ENCODE results near the gene RTL1. TPM values are rescaled to one million over a fixed set of nuclear protein-coding genes. Genes with fewer than 3 reads are reported as not detected.
A peak's percentile ranks its signal among the peaks of the same experiment; 100 is the strongest.

The RTL1 gene
- total RNA-seq, 1 donor from 2014 or later = not detected

DNA sequence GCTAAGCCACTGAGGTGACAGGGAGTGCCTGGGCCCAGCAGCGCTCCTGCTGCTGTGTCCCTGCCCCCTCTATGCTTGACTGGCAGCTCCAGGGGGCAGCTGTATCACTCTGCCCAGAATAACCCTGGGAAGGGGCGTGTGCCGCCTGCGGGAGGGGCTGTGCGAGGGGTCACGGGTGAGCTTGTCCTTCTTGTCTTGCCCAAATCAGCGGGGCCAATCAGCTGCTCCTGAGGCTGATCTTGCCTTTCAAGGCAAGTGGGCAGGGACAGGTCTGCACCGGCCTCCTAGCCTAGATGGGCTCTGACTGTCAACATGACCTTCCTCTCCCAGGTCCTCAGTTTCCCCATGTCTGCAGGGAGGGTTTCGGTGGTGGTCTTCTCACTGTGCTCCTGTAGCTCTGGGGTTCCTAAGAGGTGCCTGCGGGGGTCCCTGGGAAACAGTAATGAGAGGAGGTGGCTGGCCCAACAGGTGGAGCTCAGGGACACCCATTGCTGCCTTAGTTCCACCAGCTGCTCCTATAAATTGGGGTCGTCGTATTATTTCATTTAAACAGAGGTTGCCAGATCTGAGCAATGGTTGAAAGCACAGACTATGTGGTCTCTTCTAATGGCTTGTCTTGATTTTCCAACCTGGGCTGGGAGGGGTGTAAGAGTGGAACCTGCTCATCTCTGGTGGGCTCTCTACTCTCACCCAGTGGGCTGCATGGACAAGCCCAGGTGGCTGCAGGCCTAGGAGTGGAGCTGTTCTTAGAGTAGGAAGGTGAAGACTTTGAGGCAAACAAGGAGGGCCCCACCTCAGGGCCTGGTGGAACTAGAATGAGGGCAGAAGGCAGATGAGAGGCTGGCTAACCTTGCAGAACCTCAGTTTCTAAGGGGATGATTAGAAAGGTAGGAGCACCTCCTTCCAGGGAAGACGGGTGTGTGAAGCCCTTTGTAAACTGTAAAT lies 11.7 kb downstream of the RTL1 start:
- H3K27ac Mint-ChIP-seq (ENCODE audit: unreplicated experiment) = no peak overlapping the region
- TF ChIP-seq, protein P1, sequence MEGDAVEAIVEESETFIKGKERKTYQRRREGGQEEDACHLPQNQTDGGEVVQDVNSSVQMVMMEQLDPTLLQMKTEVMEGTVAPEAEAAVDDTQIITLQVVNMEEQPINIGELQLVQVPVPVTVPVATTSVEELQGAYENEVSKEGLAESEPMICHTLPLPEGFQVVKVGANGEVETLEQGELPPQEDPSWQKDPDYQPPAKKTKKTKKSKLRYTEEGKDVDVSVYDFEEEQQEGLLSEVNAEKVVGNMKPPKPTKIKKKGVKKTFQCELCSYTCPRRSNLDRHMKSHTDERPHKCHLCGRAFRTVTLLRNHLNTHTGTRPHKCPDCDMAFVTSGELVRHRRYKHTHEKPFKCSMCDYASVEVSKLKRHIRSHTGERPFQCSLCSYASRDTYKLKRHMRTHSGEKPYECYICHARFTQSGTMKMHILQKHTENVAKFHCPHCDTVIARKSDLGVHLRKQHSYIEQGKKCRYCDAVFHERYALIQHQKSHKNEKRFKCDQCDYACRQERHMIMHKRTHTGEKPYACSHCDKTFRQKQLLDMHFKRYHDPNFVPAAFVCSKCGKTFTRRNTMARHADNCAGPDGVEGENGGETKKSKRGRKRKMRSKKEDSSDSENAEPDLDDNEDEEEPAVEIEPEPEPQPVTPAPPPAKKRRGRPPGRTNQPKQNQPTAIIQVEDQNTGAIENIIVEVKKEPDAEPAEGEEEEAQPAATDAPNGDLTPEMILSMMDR (IDR thresholded peaks at IDR 0.05; ENCODE audit: partially characterized antibody, unreplicated experiment) = no peak
- no peaks in the 10 kb centered on the region for H3K36me3 Mint-ChIP-seq (ENCODE audit: unreplicated experiment)
- DNase-seq = peak; percentile 5
- H3K4me1 Mint-ChIP-seq (ENCODE audit: low read depth, unreplicated experiment) = no peaks in the 10 kb centered on the region
- H3K4me3 Mint-ChIP-seq (ENCODE audit: unreplicated experiment) = no peak overlapping the region
- H3K27me3 Mint-ChIP-seq (ENCODE audit: unreplicated experiment) = peaks cover 2% of the 10 kb centered on the region
- no peaks in the 10 kb centered on the region for H3K9me3 Mint-ChIP-seq (ENCODE audit: unreplicated experiment)

DNA sequence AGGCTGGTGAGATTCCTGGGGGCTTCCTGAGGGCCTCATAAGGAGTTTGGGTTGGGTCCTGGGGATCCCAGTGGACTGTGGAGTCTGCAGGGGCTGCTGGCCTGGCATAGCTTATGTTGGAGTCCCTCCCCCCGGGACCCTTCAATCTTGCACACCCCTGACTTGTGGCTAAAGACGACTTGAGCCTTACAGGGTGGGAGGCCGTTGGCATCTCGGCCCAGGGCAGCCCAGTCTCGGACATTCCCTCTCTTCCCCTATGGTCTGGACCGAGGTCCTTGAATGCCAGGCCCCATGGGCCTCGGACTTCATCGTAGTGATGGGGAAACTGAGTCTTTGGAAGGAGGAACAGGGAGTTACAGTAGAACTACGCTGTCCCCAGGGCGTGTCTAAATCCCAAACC lies 12.5 kb downstream of the RTL1 start:
- Mint-ChIP-seq H3K4me3 (ENCODE audit: unreplicated experiment) (no peak overlapping the region), H3K36me3 (ENCODE audit: unreplicated experiment) (no peaks in the 10 kb centered on the region), H3K27ac (ENCODE audit: unreplicated experiment) (no peak overlapping the region), H3K27me3 (ENCODE audit: unreplicated experiment) (peaks cover 2% of the 10 kb centered on the region), H3K4me1 (ENCODE audit: low read depth, unreplicated experiment) (no peaks in the 10 kb centered on the region), H3K9me3 (ENCODE audit: unreplicated experiment) (no peaks in the 10 kb centered on the region)
- peak; percentile 6 for DNase-seq
- TF ChIP-seq, protein P1 (IDR thresholded peaks at IDR 0.05; ENCODE audit: partially characterized antibody, unreplicated experiment) = no peak

DNA sequence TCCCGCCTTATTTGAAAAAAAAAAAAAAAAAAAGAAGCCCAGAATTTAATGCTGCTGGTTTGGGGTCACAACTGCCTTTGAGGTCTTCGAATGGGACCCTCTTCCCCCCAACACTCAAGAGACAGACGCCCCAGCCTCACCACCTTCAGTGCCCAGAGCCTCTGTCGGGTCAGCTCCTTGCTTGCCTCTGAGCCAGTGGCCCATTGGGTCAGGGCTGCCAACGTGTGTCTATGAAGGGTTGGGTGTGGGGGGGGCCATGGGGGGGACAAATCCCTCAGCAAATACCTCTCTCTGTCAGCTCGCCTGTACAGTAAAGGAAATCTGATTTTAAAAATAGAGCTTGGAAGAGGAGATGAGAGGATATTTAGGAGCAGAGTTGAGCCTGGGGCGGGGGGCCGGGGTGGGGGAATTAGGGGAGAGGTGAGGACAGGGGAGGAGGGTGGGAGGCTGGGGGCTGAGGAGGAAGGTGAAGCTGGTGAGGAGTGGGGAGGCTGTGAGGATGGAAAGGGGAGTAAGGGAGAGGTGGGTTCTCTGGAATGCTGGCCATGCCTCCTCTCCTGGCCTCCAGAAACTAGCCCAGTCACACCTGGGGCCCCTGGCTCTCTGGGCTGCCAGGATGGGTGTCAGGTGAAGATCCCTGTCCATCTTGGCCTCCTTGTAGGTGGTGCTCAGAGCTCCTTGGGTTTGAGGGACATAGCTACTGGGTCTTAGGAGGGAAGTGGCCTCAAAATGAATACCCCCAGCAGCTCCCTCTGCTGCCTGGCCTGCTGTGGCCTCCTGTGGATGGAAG lies 13.3 kb downstream of the RTL1 start:
- H3K4me3 Mint-ChIP-seq (ENCODE audit: unreplicated experiment) = no peak overlapping the region
- DNase-seq = peak; percentile 4
- TF ChIP-seq, protein P1 (IDR thresholded peaks at IDR 0.05; ENCODE audit: partially characterized antibody, unreplicated experiment) = no peak
- peaks cover 4% of the 10 kb centered on the region for H3K4me1 Mint-ChIP-seq (ENCODE audit: low read depth, unreplicated experiment)
- no peaks in the 10 kb centered on the region for H3K27me3 Mint-ChIP-seq (ENCODE audit: unreplicated experiment)
- H3K27ac Mint-ChIP-seq (ENCODE audit: unreplicated experiment) = no peak overlapping the region
- H3K9me3 Mint-ChIP-seq (ENCODE audit: unreplicated experiment) = no peaks in the 10 kb centered on the region
- H3K36me3 Mint-ChIP-seq (ENCODE audit: unreplicated experiment) = peaks cover 5% of the 10 kb centered on the region

DNA sequence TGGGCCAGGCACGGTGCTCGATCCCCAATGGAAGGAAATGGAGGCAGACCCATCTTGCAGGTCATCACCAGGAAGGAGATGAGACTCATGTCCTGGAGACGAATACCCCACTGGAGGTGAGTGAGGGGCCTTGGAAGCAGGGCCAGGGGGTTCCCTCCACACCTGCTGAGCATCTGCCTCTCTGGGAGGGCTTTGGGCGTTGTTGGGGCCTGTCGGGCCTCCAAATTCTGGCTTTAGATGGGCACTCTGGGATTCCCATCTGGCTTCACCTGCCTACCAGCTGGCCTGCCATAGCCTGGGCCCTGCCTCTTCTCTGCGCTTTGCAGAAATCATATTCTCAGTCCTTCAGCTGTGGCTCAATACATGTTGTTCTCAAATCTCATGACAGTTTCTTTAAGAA lies 13.9 kb downstream of the RTL1 start:
- peak; percentile 10 for DNase-seq
- H3K27ac Mint-ChIP-seq (ENCODE audit: unreplicated experiment) = no peak overlapping the region
- peaks cover 2% of the 10 kb centered on the region for H3K27me3 Mint-ChIP-seq (ENCODE audit: unreplicated experiment)
- H3K4me1 Mint-ChIP-seq (ENCODE audit: low read depth, unreplicated experiment) = peaks cover 4% of the 10 kb centered on the region
- TF ChIP-seq, protein P1 (IDR thresholded peaks at IDR 0.05; ENCODE audit: partially characterized antibody, unreplicated experiment) = no peak
- H3K9me3 Mint-ChIP-seq (ENCODE audit: unreplicated experiment) = no peaks in the 10 kb centered on the region
- peaks cover 5% of the 10 kb centered on the region for H3K36me3 Mint-ChIP-seq (ENCODE audit: unreplicated experiment)
- no peak overlapping the region for H3K4me3 Mint-ChIP-seq (ENCODE audit: unreplicated experiment)

All from glutamatergic neuron (in vitro differentiated cells).